A673 (cell line): ENCODE results near the gene MYEOV.

Experiments used
- CTCF ChIP-seq: fragments of 300-800, 200-600 bp; sonication (generic); conservative IDR thresholded peaks from 2 replicates; pipeline ENCODE4 v1.5.1; 2017; ENCODE audit warnings: low read depth, mild to moderate bottlenecking, antibody characterized with exemption, low read length, moderate library complexity, mixed read lengths
- EZH2 ChIP-seq: fragments of 200-600 bp; sonication (generic); IDR thresholded peaks from 2 replicates; pipeline ENCODE4 v1.6.1; 2017; ENCODE audit warnings: borderline replicate concordance, low read depth, mild to moderate bottlenecking, mixed read lengths, antibody characterized with exemption, low read length; ENCODE audit not compliant: poor library complexity, severe bottlenecking

- no peak for TF ChIP-seq EZH2
- TF ChIP-seq CTCF, result no peak
These were observed 15.1 kb downstream of the MYEOV start for GRCh38 chr11:69308936-69309615.
